ENCODE results near the gene RNASET2.
A peak's percentile ranks its signal among the peaks of the same experiment; 100 is the strongest.

RNASET2 gene

DNA sequence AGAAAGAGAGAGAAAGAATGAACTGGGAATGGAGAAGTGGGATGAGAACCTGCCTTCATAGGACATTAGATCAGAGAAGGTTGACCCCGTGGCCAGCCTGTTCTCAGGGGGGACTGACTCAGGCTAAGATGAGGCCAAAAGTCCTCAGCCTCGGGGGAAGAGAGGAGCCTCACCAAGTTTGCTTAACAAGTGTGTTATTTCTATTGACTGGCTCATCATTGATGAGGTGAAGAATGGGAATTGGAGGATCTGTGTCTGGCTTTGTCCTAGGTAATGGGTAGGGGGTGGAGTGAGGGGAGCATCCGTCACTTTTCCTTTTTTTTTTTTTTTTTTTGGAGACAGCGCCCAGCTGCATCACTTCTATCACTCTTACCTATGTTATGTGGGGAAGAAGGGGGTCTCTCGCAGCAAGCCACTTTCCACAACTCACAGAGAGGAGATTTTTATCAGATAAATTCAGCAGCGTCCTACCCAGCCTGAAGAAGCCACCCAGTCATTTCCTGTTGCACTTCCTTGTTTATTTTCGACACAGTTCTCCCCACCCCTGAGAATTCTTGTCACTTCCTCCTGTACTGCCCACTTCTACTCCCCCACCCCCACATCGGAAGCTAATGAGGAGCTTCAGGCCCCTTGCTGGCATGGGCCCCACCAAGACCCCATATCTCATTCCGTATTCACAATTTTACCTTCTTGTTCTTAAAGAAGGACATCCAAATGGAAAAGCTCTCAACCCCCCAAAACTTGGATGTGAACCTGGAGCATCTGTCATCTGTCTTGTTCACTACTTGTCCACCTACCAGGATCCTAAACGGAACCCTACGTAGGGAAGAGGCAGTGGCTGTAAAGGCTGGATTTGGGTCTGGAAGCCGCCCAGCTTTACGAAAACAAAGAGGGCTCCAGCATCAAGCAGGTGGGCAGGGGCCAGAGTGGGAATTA is 2.8 kb upstream of the RNASET2 start:
- no peak overlapping the region for H3K23ac ChIP-seq (ENCODE audit: low read length)
- peaks cover 4% of the 10 kb centered on the region for H3K79me1 ChIP-seq (ENCODE audit: low read length)
- no CpG with 5 or more reads among the region's 13 CpGs for WGBS (ENCODE audit: extremely low coverage, insufficient coverage, insufficient read length)
- no peak overlapping the region for H2AK5ac ChIP-seq (ENCODE audit: low read length)
- H3K18ac ChIP-seq (ENCODE audit: low read length), result no peak overlapping the region
- no peaks in the 10 kb centered on the region for H3K27me3 ChIP-seq (ENCODE audit: insufficient read depth, low read length)
- H2BK120ac ChIP-seq (ENCODE audit: insufficient read depth, low read length, poor library complexity), result no peak overlapping the region
- no peak overlapping the region for H3K9ac ChIP-seq (ENCODE audit: low read length)
- no peak overlapping the region for H3K4ac ChIP-seq (ENCODE audit: low read depth, low read length)
- no peak overlapping the region for H2AFZ ChIP-seq (ENCODE audit: insufficient read depth, low read length, poor library complexity)
- H2BK5ac ChIP-seq (ENCODE audit: low read depth, low read length, poor library complexity), result no peak overlapping the region
- no peak overlapping the region for H3K4me2 ChIP-seq (ENCODE audit: low read length)
- H3K79me2 ChIP-seq (ENCODE audit: control insufficient read depth, insufficient read depth, low read length, poor library complexity), result peaks cover 4% of the 10 kb centered on the region
- no peak overlapping the region for H4K12ac ChIP-seq (ENCODE audit: low read depth, low read length)
- H3K4me1 ChIP-seq (ENCODE audit: control insufficient read depth in 1 of 2, insufficient read depth in 2 of 2, low read length in 2 of 2), result peaks cover 9 to 13% of the 10 kb centered on the region in 2 experiments
- H4K8ac ChIP-seq (ENCODE audit: low read depth, low read length), result no peak overlapping the region
- peaks cover 5% of the 10 kb centered on the region for H3K9me3 ChIP-seq (ENCODE audit: insufficient read depth, low read depth, low read length)
- H3K4me3 ChIP-seq (ENCODE audit: low read depth, low read length), result no peak overlapping the region
- no peak for DNase-seq
- no peak overlapping the region for H4K91ac ChIP-seq (ENCODE audit: low read depth, low read length)
- no peak overlapping the region for H2BK12ac ChIP-seq (ENCODE audit: low read length)
- no peak overlapping the region for H3K27ac ChIP-seq (ENCODE audit: low read depth, low read length)
- no peaks in the 10 kb centered on the region for H3K36me3 ChIP-seq (ENCODE audit: control insufficient read depth in 1 of 2, insufficient read depth in 2 of 2, low read length in 2 of 2)
- no peak overlapping the region for H3K14ac ChIP-seq (ENCODE audit: low read length)

DNA sequence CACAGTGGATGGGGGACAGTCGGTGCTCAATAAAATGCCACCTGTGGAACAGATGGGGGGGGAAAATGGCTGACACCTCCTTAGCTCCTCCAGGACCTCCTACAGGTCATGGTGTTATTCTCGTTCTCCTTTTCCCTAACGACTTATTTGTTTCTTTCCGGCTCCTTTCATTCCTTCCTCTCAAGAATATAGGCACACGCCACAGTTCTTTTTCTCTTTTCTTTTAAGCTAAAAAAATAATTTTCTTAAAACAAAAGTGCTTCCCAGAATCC is 1.4 kb upstream of the RNASET2 start:
- Histone ChIP-seq H2BK120ac (ENCODE audit: insufficient read depth, low read length, poor library complexity) (no peak overlapping the region), H3K4ac (ENCODE audit: low read depth, low read length) (no peak overlapping the region), H3K9ac (ENCODE audit: low read length) (no peak overlapping the region), H3K4me2 (ENCODE audit: low read length) (no peak overlapping the region), H2AK5ac (ENCODE audit: low read length) (no peak overlapping the region), H3K4me3 (ENCODE audit: low read depth, low read length) (no peak overlapping the region), H4K8ac (ENCODE audit: low read depth, low read length) (no peak overlapping the region), H3K14ac (ENCODE audit: low read length) (no peak overlapping the region), H2BK5ac (ENCODE audit: low read depth, low read length, poor library complexity) (no peak overlapping the region), H2BK12ac (ENCODE audit: low read length) (no peak overlapping the region), H3K27me3 (ENCODE audit: insufficient read depth, low read length) (no peaks in the 10 kb centered on the region), H3K23ac (ENCODE audit: low read length) (no peak overlapping the region), H3K9me3 (ENCODE audit: insufficient read depth, low read depth, low read length) (peaks cover 5% of the 10 kb centered on the region), H3K79me2 (ENCODE audit: control insufficient read depth, insufficient read depth, low read length, poor library complexity) (peaks cover 4% of the 10 kb centered on the region), H3K18ac (ENCODE audit: low read length) (no peak overlapping the region), H4K91ac (ENCODE audit: low read depth, low read length) (no peak overlapping the region), H3K79me1 (ENCODE audit: low read length) (peaks cover 4% of the 10 kb centered on the region), H3K36me3 (ENCODE audit: control insufficient read depth in 1 of 2, insufficient read depth in 2 of 2, low read length in 2 of 2) (no peaks in the 10 kb centered on the region), H3K4me1 (ENCODE audit: control insufficient read depth in 1 of 2, insufficient read depth in 2 of 2, low read length in 2 of 2) (peaks cover 9 to 13% of the 10 kb centered on the region in 2 experiments), H4K12ac (ENCODE audit: low read depth, low read length) (no peak overlapping the region), H3K27ac (ENCODE audit: low read depth, low read length) (no peak overlapping the region), H2AFZ (ENCODE audit: insufficient read depth, low read length, poor library complexity) (no peak overlapping the region)
- no peak for DNase-seq
- no CpG with 5 or more reads among the region's 5 CpGs for WGBS (ENCODE audit: extremely low coverage, insufficient coverage, insufficient read length)

GRCh38 chr6:166957087-166957804 is 896 bp upstream of the RNASET2 start:
- Histone ChIP-seq H4K8ac (ENCODE audit: low read depth, low read length) (peak overlapping the region; percentile 71), H2BK5ac (ENCODE audit: low read depth, low read length, poor library complexity) (no peak overlapping the region), H4K12ac (ENCODE audit: low read depth, low read length) (peak overlapping the region; percentile 55), H3K79me2 (ENCODE audit: control insufficient read depth, insufficient read depth, low read length, poor library complexity) (peaks cover 4% of the 10 kb centered on the region), H3K9ac (ENCODE audit: low read length) (no peak overlapping the region), H3K23ac (ENCODE audit: low read length) (no peak overlapping the region), H3K18ac (ENCODE audit: low read length) (peak overlapping the region; percentile 74), H3K4me1 (ENCODE audit: control insufficient read depth in 1 of 2, insufficient read depth in 2 of 2, low read length in 2 of 2) (peaks cover 9 to 13% of the 10 kb centered on the region in 2 experiments), H2BK120ac (ENCODE audit: insufficient read depth, low read length, poor library complexity) (no peak overlapping the region), H2AK5ac (ENCODE audit: low read length) (no peak overlapping the region), H3K4ac (ENCODE audit: low read depth, low read length) (peak overlapping the region; percentile 9), H3K79me1 (ENCODE audit: low read length) (peaks cover 4% of the 10 kb centered on the region), H3K27ac (ENCODE audit: low read depth, low read length) (no peak overlapping the region), H3K9me3 (ENCODE audit: insufficient read depth, low read depth, low read length) (peaks cover 5% of the 10 kb centered on the region), H3K4me3 (ENCODE audit: low read depth, low read length) (peak overlapping the region; percentile 82), H3K14ac (ENCODE audit: low read length) (peak overlapping the region; percentile 76), H3K27me3 (ENCODE audit: insufficient read depth, low read length) (no peaks in the 10 kb centered on the region), H2BK12ac (ENCODE audit: low read length) (no peak overlapping the region), H2AFZ (ENCODE audit: insufficient read depth, low read length, poor library complexity) (peak overlapping the region; percentile 76), H4K91ac (ENCODE audit: low read depth, low read length) (peak overlapping the region; percentile 53), H3K36me3 (ENCODE audit: control insufficient read depth in 1 of 2, insufficient read depth in 2 of 2, low read length in 2 of 2) (no peaks in the 10 kb centered on the region), H3K4me2 (ENCODE audit: low read length) (peak overlapping the region; percentile 88)
- no CpG with 5 or more reads among the region's 26 CpGs for WGBS (ENCODE audit: extremely low coverage, insufficient coverage, insufficient read length)
- no peak for DNase-seq

DNA sequence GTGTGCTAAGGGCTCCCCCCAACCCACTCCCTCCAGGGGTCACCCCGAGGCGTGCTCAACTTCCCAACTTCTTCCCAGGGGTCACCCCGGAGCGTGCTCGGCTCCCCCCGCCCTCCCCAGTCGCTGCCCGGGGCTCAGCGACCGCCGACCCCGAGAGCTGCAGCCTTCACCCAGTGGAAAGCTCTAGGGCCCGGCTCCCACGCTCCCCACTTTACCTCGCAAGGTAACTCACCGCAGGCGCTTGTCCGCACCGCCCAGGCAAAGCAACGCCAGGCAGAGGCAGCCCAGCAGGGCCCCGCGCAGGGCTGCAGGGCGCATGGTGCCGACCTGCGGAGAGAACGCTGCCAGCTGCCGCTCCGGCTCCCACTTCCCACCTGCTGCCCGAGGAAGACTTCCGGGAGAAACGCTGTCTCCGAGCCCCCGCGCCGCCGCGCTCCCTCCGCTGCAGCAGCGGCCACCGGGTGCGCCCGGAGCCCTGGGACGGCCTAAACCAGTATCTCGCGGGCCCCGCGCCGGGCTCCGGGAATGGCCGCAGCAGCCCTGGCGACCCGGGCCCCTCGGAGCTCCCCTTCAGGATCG is 396 bp downstream of the RNASET2 start:
- Histone ChIP-seq H4K12ac (ENCODE audit: low read depth, low read length) (no peak overlapping the region), H2AFZ (ENCODE audit: insufficient read depth, low read length, poor library complexity) (peak overlapping the region; percentile 32), H3K4me3 (ENCODE audit: low read depth, low read length) (peak overlapping the region; percentile 82), H3K4me1 (ENCODE audit: control insufficient read depth in 1 of 2, insufficient read depth in 2 of 2, low read length in 2 of 2) (peaks cover 9 to 13% of the 10 kb centered on the region in 2 experiments), H2BK12ac (ENCODE audit: low read length) (no peak overlapping the region), H4K91ac (ENCODE audit: low read depth, low read length) (no peak overlapping the region), H3K79me2 (ENCODE audit: control insufficient read depth, insufficient read depth, low read length, poor library complexity) (peaks cover 4% of the 10 kb centered on the region), H3K9me3 (ENCODE audit: insufficient read depth, low read depth, low read length) (peaks cover 7% of the 10 kb centered on the region), H2AK5ac (ENCODE audit: low read length) (no peak overlapping the region), H3K36me3 (ENCODE audit: control insufficient read depth in 1 of 2, insufficient read depth in 2 of 2, low read length in 2 of 2) (peaks cover 0 to 2% of the 10 kb centered on the region in 2 experiments), H3K27ac (ENCODE audit: low read depth, low read length) (no peak overlapping the region), H4K8ac (ENCODE audit: low read depth, low read length) (no peak overlapping the region), H3K14ac (ENCODE audit: low read length) (no peak overlapping the region), H2BK5ac (ENCODE audit: low read depth, low read length, poor library complexity) (no peak overlapping the region), H3K27me3 (ENCODE audit: insufficient read depth, low read length) (no peaks in the 10 kb centered on the region), H3K79me1 (ENCODE audit: low read length) (peaks cover 4% of the 10 kb centered on the region), H3K9ac (ENCODE audit: low read length) (no peak overlapping the region), H2BK120ac (ENCODE audit: insufficient read depth, low read length, poor library complexity) (no peak overlapping the region), H3K23ac (ENCODE audit: low read length) (no peak overlapping the region), H3K18ac (ENCODE audit: low read length) (no peak overlapping the region), H3K4ac (ENCODE audit: low read depth, low read length) (no peak overlapping the region), H3K4me2 (ENCODE audit: low read length) (peak overlapping the region; percentile 88)
- no CpG with 5 or more reads among the region's 54 CpGs for WGBS (ENCODE audit: extremely low coverage, insufficient coverage, insufficient read length)
- DNase-seq, result peak; percentile 29 to 46

All from trophoblast cell (in vitro differentiated cells and primary cell).